HG03439 (cell line): Measurements from ENCODE around the gene PRSS2.
"Not testable (repeated sequence)": the region's sequence is repeated elsewhere in the genome, so short reads cannot be mapped to it uniquely, and the experiment has no call there.

Experiments used
- ATAC-seq: cut with Tn5 transposase; IDR thresholded peaks from one replicate; pipeline ENCODE4 v1.9.1; 2021; ENCODE audit warnings: mild to moderate bottlenecking, moderate library complexity; ENCODE audit not compliant: unreplicated experiment

Gene PRSS2

GRCh38 chr7:142770661-142771352, at the start of gene PRSS2:
Gene PRSS2 (plus strand): TSS chr7:142770970. CDS start chr7:142770983, 13 bp downstream.
- ATAC-seq: no peak

DNA sequence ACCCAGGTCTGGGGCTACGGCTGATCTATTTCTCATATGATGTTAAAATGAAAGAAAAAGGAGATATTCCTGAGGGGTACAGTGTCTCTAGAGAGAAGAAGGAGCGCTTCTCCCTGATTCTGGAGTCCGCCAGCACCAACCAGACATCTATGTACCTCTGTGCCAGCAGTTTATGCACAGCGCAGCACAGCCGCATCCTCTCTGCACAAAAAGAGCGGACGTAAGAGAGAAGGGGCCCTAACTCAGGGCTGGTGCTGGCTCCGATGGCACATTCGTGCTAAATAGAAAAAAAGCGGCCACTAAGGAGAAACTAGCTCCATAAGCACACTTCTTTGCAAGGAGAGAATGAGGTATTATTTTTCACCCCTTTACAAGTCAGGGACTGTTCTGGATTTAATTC, 49.8 kb upstream of the PRSS2 start:
- ATAC-seq: no peak

GRCh38 chr7:142722248-142722794, 48.4 kb upstream of the PRSS2 start:
- no peak for ATAC-seq

DNA sequence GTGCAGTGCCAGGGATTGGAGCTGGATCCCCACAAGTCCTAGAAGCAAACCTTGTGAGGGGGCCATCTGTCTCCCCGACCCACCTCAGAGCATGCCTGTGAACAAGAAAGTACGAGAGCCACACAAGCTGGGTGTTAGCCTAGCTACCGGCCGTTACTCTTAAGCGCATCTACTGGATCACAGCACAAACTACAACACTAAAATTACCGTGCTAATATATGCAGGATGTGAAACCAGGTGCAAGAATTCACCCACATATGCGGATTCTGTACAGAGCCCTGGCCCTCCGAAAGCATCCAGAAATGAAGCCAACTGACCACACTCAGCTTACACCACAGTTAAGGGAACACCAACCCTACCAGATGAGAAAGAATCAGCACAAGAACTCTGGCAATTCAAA, 37.5 kb upstream of the PRSS2 start:
- ATAC-seq: no peak

- peak; percentile 80 for ATAC-seq
Observed at GRCh38 chr7:142739923-142740492, 30.8 kb upstream of the PRSS2 start.

DNA sequence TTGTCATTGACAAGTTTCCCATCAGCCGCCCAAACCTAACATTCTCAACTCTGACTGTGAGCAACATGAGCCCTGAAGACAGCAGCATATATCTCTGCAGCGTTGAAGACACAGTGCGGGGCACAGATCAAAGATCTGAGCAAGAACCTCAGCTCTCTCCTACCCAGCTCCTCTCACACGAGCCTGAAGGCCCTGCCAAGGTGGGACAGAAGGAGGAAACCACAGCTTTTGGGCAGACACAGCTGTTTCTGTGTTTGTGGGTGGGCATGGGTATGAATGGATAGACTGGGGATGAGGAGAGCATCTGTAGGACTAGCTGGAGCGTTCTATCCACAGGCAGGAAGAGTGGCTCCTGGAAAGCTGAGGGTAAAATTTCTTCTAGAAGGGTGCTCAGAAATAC, 30.0 kb upstream of the PRSS2 start:
- ATAC-seq: no peak

DNA sequence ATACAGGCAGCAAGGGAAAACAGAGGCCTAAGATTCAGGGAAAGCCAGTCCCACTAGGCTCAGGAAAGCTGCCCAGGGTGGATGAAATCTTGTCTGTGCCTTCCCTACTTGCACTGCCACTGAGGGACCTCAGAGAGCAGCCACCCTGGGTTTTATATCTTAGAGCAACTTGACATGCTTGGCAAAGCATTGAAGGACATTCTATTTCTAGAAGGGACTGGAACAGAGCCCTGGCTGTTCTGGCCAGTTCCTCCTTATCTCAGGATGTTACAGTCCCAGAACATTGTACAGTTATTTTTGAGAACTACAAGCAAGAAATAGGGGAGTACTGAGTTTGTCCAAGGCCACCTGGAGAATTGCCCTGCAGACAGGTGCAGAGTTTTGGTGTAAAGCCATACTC, 28.8 kb upstream of the PRSS2 start:
- ATAC-seq: not testable (repeated sequence)

DNA sequence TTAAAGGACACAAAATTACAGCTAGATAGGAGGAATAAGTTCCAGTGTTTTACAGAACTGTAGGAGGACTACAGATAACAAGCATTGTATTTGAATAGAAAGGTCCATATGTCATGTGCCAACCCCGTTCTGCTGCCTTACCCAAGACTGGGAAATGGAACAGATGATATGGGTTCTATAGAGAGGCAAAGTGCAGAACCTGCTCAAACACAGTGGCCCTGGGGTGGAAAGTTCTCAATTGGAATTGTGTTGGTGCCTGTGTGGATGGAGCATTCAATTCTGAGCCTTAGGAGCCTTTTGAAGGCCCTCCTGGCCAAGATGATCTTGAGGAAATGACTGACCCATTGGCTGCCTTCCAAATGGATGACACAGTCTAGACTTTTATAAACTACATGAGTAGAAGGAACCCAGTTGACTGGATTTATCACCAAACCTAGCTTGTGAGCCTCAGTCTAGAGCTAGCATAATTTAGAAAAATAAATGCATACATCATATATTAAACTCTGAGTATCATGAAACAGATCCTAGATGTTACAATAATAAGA, 25.6 kb upstream of the PRSS2 start:
- no peak for ATAC-seq

DNA sequence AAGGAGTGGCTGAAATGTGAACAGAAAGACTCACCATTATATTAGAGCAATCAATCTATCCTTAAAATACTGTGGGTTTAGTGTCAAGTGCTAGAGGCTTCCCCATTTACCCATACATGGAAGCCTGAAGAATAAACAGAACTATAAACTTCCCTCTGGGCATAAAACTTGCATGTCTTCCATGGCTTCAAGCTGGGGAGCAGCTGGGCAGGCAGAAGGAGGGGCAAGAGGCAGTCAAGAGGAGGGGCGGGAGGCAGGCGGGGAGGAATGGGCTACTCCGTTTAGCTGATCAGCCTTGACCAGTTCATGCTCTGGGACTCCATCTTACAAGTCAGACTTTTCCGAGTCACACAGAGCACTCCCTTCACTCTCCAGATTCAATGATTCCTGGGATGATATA, 25.0 kb upstream of the PRSS2 start:
- ATAC-seq: no peak

DNA sequence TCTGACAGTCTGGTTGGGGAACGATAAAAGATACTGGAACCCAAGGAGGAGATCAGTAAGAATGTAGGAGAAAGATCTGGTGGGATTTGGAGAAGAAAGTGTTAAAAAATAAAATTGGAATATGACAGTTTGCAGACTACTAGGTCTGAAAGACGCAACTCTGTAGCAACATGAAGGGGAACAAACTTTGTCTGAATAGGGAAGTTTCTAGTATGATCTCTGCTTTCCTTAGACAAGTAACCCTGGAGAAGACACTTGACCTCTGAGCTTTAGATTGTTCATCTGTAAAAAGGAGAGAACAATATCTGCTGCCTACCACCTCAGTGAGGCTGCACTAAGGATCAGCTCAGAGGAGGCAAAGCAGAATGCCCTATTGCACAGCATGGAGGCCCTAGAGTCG, 24.5 kb upstream of the PRSS2 start:
- no peak for ATAC-seq

DNA sequence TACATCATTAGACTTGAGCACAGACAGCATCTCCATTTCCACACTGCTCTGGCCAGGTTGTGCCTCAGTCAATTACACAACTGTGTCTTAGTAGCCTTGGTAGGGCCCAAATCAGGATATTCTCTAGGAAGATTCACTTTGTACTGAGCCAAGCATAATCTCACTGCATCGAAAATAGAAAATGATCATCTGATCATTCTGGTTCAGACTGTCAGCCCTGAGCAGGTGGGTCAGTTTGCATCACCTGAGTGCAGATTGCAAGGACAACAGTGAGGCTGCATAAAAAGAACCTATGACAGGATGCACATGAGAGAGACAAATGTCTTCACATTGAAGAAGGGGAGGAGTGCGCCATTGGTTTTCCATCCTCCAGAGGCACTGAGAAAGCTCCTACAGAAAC, 22.4 kb upstream of the PRSS2 start:
- not testable (repeated sequence) for ATAC-seq

DNA sequence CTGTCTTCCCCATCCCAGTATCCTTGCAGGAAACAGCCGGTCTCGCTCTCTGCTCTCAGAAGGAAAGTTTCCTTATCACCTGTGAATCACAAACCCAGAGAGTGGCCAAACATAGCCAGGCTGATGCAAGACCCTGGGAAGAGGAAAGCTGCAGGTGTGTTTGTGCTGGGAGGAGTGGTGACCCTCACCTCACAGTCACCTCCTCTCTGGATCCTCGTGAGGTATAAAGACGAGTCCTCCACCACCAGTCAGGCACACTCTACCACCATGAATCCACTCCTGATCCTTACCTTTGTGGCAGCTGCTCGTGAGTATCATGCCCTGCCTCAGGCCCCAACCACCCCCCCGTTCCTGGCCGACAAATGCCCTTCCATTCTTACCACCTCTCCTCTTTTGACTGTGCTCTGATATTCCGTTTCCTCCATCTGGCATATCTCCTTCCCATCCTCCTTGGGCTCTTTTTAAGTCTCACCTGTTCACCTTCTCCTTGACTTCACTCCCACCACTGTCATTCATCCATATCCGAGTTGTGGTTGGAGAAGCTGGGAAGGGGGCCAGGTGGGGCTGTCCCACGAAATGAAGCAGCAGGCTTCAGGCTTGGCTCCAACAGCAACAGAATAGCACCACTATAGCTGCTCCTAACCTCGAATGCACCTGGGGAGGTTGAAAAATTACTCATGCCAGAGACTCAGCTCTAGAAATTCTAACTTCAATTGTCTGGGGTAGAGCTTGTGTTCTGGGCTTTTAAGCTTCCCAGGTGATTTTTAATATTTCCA, 21.4 kb upstream of the PRSS2 start, which contains the start of gene PRSS1:
PRSS1 (plus strand) TSS at position 255 of the 776 bp plus-strand sequence; CDS start at position 268, 13 bp downstream.
- ATAC-seq: no peak

GRCh38 chr7:142750321-142750938, 20.3 kb upstream of the PRSS2 start:
- ATAC-seq: no peak

DNA sequence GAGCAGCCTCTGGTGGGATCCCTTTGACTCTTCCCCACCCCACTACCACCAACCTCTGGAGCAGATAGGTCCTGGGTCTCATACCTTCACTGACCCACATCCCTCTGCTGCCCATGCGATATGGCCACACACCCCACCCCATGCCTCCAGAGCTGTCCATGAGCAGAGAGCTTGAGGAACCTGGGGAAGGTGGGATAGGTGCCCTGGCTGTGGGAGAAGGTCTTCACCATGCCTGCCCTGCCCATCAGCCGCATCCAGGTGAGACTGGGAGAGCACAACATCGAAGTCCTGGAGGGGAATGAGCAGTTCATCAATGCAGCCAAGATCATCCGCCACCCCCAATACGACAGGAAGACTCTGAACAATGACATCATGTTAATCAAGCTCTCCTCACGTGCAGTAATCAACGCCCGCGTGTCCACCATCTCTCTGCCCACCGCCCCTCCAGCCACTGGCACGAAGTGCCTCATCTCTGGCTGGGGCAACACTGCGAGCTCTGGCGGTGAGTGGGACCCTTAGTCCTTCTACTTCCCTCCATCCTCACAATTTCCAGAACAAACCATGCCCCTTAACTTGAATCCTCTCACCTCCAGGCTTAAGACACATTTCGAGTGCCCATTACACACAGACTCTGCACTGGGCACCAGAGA, 19.1 kb upstream of the PRSS2 start:
- ATAC-seq: not testable (repeated sequence)

GRCh38 chr7:142752376-142753225, 18.2 kb upstream of the PRSS2 start:
- ATAC-seq: no peak

GRCh38 chr7:142753366-142753765, 17.4 kb upstream of the PRSS2 start:
- no peak for ATAC-seq

DNA sequence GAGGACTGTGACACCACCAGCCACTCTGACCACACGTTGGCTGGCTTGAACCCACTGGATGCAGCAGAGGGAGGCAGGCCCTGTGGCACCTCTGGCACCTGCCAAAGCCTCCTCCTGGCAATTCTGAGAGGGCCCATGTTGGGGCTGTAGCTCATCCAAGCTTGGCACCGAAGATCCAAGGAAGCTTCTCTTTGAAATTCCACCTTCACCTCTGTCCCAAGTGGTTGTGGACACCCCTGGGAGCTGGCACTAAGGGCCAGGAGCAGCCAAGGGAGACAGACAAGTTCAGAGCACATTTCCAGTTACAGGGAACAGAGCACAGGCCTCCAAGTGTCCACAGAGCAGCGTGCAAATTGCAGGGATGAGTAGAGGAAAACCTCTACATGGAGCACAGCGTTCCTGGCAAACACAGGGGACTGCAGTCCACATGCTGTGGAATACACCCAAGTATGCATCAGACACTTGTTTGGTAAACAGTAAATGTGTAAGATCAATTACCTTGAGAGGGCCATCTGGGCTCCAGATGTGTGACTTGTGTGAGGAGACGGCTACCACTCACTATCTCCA, 16.8 kb upstream of the PRSS2 start:
- not testable (repeated sequence) for ATAC-seq

- ATAC-seq: no peak
Observed at GRCh38 chr7:142754681-142755575, 15.8 kb upstream of the PRSS2 start.
